Measurements from ENCODE around the gene RAPH1. TPM values are rescaled to one million over a fixed set of nuclear protein-coding genes. Genes with fewer than 3 reads are reported as not detected.

The RAPH1 gene
- total RNA-seq, 1 experiment from 2014 or later: 2.8 TPM

Other genes with a start within 250 kb of the RAPH1 start
- 44.4 and 54.2 TPM in 2 replicates for gene ABI2, start 206.9 kb downstream of the RAPH1 start, total RNA-seq (2014; rRNA removed; shearing (Covaris generic))
- gene CD28, start 171.3 kb upstream of the RAPH1 start, total RNA-seq (2014; rRNA removed; shearing (Covaris generic)): not detected in 2 replicates